ENCODE measurements around the gene RNF220. TPM values are rescaled to one million over a fixed set of nuclear protein-coding genes. Genes with fewer than 3 reads are reported as not detected.

The RNF220 gene
- total RNA-seq, 2 donors from 2014 or later, result 63.9 to 64.3 TPM

GRCh38 chr1:44674113-44675000 is 269.3 kb downstream of the RNF220 start, which contains the start of the genes ARMH1 and TMEM53:
Gene ARMH1, plus strand, starts transcription at chr1:44674714. Its CDS starts 14,984 bp downstream, at chr1:44689698.
Gene TMEM53, minus strand, starts transcription at chr1:44674481. Its CDS starts 90 bp downstream, at chr1:44674391.
- ATAC-seq, result peak; percentile 86
- DNase-seq, result peak; percentile 99 to 100
- intact Hi-C loops (cut with DNase I, micrococcal nuclease), result no loop called here

DNA sequence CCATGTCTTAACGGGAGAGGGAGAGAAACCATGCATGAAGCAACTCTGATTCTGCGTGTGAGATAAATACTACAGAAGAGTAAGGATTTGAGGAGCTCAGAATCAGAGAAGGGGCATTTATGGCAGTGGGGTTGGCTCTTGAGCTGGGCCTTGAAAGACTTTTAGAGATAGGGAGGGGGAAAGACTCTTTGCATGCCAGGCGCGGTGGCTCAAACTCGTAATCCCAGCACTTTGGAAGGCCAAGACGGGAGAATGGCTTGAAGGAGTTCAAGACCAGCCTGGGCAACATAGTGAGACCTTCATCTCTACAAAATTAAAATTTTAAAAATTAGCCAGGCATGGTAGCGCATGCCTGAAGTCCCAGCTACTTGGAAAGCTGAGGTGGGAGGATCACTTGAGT is 270.1 kb downstream of the RNF220 start:
- intact Hi-C loops (cut with DNase I, micrococcal nuclease), result no loop called here
- ATAC-seq, result no peak
- no peak for DNase-seq

- ATAC-seq, result peak; percentile 28
- intact Hi-C loops (cut with DNase I, micrococcal nuclease), result no loop called here
- no peak for DNase-seq
Measured at GRCh38 chr1:44676484-44677200, 271.6 kb downstream of the RNF220 start.

GRCh38 chr1:44677201-44677766 is 272.2 kb downstream of the RNF220 start:
- intact Hi-C loops (cut with DNase I, micrococcal nuclease), result no loop called here
- no peak for DNase-seq
- no peak for ATAC-seq

GRCh38 chr1:44678120-44678519 is 273.1 kb downstream of the RNF220 start:
- DNase-seq (no peak), ATAC-seq (no peak)
- intact Hi-C loops (cut with DNase I, micrococcal nuclease), result no loop called here

DNA sequence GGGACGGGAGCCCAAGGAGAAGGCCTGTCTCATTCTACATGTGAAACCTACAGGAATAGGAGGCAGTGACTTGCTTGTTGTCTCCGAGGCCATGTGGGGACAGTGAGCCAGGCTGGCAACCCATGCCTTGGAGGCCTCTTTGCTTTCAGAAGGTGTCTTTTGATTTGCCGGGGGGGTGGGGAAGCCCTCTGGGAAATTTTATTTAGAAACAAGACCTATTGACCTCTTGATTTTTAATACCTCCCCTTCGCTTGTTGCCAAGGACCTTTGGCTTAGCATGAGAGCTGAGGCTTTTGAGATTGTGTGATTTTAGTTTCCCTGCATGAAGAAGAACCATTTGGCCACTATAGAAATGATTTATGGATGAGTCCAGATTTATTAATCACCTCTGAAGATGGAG is 273.6 kb downstream of the RNF220 start:
- intact Hi-C loops (cut with DNase I, micrococcal nuclease), result no loop called here
- DNase-seq, result no peak
- no peak for ATAC-seq

DNA sequence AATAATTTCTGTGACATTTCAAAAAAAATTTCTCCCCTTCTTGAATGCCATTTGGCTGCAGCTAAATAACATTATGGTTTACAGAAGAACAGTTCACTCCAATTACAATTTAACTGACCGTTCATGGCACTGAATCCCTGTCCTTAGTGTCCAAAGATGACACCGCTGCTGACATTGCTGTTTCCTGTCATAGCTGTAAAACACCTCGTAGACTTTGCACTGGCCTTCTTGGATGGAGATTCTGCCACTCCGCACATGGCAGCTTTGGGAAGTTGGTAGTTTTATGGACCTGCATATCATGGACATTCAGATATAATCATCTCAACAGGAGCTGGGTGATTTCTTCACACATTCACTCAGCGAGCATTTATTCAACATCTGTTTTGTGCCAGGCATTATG is 274.4 kb downstream of the RNF220 start:
- no peak for ATAC-seq
- DNase-seq, result no peak
- intact Hi-C loops (cut with DNase I, micrococcal nuclease), result no loop called here

DNA sequence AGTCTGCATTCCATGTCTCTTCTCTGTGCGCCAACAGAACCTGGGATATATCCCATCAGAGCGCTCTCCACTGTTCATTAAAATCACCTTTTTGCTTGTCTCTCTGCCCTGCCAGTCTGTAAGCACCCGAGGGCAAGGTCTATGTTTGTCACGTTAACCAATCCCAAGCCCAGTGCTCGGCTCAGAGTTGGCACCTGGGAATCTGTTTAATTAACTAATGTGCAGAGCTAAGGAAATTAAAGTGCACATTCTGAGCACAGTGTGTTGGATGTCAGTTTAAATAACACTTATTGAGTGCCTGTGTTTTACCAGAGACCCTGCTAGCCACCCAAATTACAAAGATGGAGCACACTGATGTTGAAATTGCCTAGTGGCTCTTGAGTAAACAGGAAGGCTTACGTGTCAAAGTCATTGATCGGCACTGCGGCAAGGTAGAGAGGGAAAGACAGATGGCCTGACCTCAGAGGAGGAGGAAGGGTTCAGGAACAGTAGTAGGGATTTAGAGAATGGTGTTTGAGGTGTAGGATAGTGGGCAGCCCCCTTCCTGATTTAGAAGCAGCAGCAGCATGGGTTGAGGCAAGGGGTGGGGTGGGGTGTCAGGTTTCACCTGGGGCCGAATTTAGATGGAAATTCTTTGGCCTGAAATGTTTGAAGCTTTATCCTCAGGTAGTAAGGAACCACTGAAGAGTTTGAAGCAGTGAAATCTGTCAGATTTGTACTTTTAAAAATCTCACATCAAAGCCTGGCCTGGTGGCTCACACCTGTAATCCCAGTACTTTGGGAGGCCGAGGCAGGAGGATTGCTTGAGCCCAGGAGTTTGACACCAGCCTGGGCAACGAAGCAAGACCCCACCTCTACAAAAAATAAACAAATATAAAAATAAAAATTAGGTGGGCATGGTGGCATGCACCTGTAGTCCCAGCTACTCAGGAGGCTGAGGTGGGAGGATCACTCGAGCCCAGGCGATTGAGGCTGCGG is 277.1 kb downstream of the RNF220 start:
- no peak for DNase-seq
- intact Hi-C loops (cut with DNase I, micrococcal nuclease), result no loop called here
- peak; percentile 51 for ATAC-seq

GRCh38 chr1:44682883-44683265 is 277.8 kb downstream of the RNF220 start:
- intact Hi-C loops (cut with DNase I, micrococcal nuclease), result no loop called here
- ATAC-seq (no peak), DNase-seq (no peak)

DNA sequence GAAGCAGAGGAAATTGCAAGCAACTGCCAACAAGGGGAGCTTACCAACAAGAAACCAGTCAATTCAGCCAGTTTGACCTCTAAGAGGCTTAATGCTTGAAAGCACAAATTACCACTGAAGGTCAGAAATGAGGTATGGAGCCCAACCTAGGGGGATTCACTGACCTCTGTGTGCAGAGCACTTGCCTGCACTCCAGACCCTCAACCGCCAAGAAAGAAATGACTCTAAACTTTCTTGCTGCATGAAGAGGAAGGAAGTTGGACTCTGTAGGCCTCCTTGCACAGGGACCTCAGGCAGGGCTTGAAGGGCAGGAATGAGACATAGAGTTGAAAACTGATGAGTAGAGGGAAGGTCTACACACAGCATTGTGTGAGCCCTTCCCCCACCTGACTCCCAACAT is 279.5 kb downstream of the RNF220 start:
- intact Hi-C loops (cut with DNase I, micrococcal nuclease), result no loop called here
- DNase-seq, result no peak
- no peak for ATAC-seq

DNA sequence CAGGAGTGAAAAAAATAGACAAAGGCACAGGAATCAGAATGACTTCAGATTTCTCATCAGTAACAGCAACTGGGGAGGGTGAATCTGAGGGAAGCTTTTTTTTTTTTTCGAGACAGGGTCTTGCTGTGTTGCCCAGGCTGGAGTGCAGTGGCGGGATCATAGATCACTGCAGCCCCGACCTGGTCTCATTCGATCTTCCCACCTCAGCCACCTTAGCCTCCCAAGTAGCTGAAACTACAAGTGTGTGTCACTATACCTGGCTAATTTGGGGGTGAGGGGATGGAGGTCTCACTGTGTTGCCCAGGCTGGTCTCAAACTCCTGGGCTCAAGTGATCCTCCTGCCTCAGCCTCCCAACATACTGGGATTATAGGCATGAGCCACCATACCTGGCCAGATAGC is 280.2 kb downstream of the RNF220 start:
- ATAC-seq (no peak), DNase-seq (no peak)
- intact Hi-C loops (cut with DNase I, micrococcal nuclease), result no loop called here

DNA sequence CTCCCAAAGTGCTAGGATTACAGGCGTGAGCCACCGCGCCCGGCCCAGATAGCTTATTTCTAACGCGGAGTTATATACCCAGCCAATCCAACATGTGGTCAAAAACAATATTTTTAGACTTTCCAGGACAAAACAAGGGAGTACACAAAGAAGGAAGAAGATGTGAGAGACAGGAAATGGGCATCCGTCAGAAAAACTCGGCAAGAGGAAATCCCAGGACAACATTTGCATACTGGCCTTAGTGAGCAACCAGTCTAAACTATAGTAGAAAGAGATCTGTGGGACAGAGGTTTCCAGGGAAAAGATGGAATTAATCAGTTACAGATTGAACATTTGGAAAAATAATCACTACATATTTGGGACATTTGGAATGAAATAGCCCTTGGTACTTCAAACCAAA is 280.8 kb downstream of the RNF220 start:
- DNase-seq (no peak), ATAC-seq (no peak)
- intact Hi-C loops (cut with DNase I, micrococcal nuclease), result no loop called here

DNA sequence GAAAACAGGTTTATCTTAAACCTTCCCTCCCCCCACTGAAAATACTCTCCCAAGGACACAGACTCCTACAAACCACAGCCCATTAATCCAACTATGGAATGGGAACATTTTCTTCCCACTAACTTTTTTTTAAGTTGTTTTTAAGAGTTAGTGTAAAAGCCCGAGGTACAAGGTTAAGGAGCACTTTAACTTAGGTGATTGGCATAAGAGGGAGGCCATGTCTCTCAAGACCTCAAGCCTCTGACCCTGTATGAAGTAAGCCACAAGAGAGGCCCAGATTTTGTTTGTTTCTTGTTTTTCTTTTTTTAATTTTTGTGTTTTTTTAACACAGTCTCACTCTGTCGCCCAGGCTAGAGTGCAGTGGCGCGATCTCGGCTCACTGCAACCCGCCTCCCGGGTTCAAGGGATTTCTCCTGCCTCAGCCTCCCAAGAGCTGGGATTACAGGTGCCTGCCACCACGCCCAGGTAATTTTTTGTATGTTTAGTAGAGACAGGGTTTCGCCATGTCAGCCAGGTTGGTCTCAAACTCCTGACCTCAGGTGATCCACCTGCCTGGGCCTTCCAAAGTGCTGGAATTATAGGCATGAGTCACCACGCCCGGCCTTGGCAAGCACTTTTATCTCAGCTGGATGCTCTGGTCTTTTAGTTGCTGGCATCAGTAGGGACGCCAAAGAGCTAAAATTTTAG is 283.8 kb downstream of the RNF220 start:
- ATAC-seq (peak; percentile 34), DNase-seq (no peak)
- intact Hi-C loops (cut with DNase I, micrococcal nuclease), result no loop called here

DNA sequence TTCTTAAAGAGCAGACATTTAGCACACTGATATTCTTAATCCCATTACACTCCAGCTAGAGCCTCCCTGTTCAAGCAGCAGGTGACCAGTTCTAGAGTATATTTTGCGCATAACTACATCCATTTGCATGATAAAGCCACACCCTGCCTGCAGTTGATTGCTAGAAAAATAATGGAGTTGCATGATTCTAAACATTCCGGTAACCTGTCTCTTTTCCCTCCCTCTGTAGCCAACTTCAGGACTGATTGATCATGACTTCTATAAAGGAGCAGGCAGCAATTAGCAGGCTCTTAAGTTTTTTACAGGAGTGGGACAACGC is 284.4 kb downstream of the RNF220 start:
- intact Hi-C loops (cut with DNase I, micrococcal nuclease), result no loop called here
- ATAC-seq (peak; percentile 12), DNase-seq (no peak)

DNA sequence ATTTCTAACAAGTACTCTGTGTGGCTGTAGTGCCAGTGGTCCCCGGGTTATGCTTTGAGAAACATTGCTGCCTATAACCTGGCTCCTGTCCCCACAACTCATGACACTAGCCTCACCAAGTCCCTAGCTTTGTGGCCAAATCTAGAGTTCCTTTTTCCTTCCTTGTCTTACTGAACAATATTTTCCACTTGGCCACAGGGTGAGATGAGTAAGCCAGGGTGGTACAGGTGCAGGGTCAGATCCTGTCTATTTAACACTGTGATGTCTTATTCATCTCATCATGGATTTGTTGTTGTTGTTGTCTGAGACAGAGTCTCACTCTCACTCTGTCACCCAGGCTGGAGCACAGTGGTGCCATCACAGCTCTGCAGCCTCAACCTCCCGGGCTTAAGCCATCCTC is 288.1 kb downstream of the RNF220 start:
- intact Hi-C loops (cut with DNase I, micrococcal nuclease), result no loop called here
- DNase-seq (no peak), ATAC-seq (no peak)

DNA sequence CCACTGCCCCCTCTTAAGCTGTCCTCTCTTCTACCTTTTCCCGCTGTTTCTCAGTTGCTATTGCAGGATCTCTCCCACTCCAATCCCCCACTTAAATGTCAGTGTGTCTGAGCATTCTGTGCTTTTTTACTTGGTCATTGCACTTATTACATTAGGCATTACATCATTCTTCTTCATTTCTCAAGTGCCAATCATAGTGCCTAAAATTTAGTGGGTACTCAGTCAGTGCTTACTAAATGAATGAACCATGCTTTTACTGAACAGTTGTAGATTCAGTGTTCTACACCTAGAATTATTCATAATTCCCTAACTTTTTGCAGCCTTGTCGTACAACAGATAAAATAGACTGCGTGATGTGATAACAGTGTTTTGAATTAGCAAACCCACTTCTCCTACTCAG is 288.8 kb downstream of the RNF220 start:
- ATAC-seq (no peak), DNase-seq (no peak)
- intact Hi-C loops (cut with DNase I, micrococcal nuclease), result no loop called here

- ATAC-seq (no peak), DNase-seq (no peak)
- intact Hi-C loops (cut with DNase I, micrococcal nuclease), result no loop called here
Measured at GRCh38 chr1:44694863-44695478, 289.9 kb downstream of the RNF220 start.

GRCh38 chr1:44695671-44696070 is 290.6 kb downstream of the RNF220 start:
- no peak for DNase-seq
- no peak for ATAC-seq
- intact Hi-C loops (cut with DNase I, micrococcal nuclease), result no loop called here
